Mucosa of stomach (tissue), 1 donor: ENCODE measurements around the gene RUFY3.

ENCODE experiments used
- H3K27me3 ChIP-seq: one replicate; pipeline ENCODE4 v1.7.0; 2013; ENCODE audit warnings: mild to moderate bottlenecking, low read length; ENCODE audit not compliant: control insufficient read depth, insufficient read depth
- H3K36me3 ChIP-seq: one replicate; pipeline ENCODE4 v1.7.0; 2013; ENCODE audit warnings: low read length; ENCODE audit not compliant: control insufficient read depth, insufficient read depth
- H3K4me1 ChIP-seq: one replicate; pipeline ENCODE4 v1.7.0; 2013; ENCODE audit warnings: mild to moderate bottlenecking, low read length; ENCODE audit not compliant: control insufficient read depth, insufficient read depth
- H3K4me3 ChIP-seq: one replicate; pipeline ENCODE4 v1.7.0; 2013; ENCODE audit warnings: low read length
- H3K9ac ChIP-seq: one replicate; pipeline ENCODE4 v1.7.0; 2013; ENCODE audit warnings: mild to moderate bottlenecking, low read length, moderate library complexity
- H3K9me3 ChIP-seq: one replicate; pipeline ENCODE4 v1.7.0; 2013; ENCODE audit warnings: mild to moderate bottlenecking, low read length, moderate library complexity; ENCODE audit not compliant: control insufficient read depth
- donor health status: Pancreatic carcinoma.

RUFY3 gene

DNA sequence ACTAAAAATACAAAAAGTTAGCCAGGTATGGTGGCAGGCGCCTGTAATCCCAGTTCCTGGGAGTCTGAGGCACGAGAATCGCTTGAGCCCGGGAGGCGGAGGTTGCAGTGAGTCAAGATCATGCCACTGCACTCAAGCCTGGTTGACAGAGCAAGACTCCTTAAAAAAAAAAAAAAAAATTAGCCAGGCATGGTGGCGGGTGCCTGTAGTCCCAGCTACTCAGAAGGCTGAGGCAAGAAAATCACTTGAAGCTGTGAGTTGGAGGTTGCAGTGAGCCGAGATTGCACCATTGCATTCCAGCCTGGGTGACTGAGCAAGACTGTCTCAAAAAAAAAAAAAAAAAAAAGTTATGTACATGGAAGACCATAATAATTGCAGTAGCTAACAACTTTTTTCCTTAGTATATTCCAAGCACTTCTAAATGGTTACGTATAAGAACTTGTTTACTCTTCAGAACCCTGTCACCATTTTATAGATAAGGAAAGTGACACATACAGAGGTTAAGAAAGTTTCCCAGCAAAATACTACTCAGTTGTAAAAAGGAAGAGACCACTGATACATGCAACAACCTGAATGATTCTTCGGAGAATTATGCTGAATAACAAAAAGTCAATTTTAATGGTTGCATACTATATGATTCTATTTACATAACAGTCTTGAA lies 24.5 kb downstream of the RUFY3 start:
- no peaks in the 10 kb centered on the region for H3K9me3 ChIP-seq

DNA sequence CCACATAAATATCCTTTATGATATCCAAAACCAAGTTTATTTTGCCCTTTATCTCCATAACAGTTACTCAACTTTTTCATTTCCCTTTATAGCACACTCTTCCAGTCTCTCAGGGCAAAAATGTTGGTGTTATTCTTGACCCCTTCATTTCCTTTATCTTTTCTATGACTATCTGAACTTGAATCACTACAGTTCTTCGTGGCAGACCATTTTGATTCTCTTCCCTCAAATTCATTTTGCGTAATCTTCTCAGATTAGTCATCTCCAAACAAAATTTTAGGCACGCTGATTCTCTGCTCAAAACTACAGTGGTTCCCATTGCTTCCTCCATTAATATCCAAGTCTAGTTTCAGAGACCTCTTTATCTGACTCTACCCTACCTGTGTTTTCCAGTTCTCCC lies 26.1 kb downstream of the RUFY3 start:
- Histone ChIP-seq H3K27me3 (no peaks in the 10 kb centered on the region), H3K4me1 (peaks cover 4% of the 10 kb centered on the region), H3K36me3 (no peaks in the 10 kb centered on the region), H3K4me3 (no peak overlapping the region), H3K9me3 (no peaks in the 10 kb centered on the region), H3K9ac (no peak overlapping the region)

More for the DNA sequence above, 24.5 kb downstream of the RUFY3 start:
- Histone ChIP-seq H3K9ac (no peak overlapping the region), H3K4me3 (no peak overlapping the region), H3K36me3 (no peaks in the 10 kb centered on the region), H3K27me3 (no peaks in the 10 kb centered on the region), H3K4me1 (peaks cover 5% of the 10 kb centered on the region)

DNA sequence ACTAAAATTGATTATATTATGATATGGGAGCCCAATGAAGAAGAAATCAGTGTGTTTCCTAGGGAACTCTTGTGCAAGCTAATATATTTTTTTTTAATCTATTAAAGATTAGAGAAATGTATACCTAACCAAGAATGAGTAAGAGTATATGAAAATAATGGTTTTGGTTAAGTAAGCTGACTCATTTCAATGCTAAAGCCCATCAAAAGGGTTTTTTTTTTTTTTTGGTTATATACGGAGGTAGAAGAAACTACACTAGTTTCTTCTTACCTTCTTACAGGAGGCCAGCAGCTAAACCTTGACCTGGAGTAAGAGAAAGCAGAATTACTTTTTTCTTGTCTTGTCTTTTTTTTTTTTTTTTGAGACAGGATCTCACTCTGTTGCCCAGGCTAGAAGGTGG lies 27.5 kb downstream of the RUFY3 start:
- no peak overlapping the region for H3K9ac ChIP-seq
- peaks cover 4% of the 10 kb centered on the region for H3K4me1 ChIP-seq
- H3K27me3 ChIP-seq, result no peaks in the 10 kb centered on the region
- no peaks in the 10 kb centered on the region for H3K9me3 ChIP-seq
- H3K4me3 ChIP-seq, result no peak overlapping the region
- no peaks in the 10 kb centered on the region for H3K36me3 ChIP-seq

DNA sequence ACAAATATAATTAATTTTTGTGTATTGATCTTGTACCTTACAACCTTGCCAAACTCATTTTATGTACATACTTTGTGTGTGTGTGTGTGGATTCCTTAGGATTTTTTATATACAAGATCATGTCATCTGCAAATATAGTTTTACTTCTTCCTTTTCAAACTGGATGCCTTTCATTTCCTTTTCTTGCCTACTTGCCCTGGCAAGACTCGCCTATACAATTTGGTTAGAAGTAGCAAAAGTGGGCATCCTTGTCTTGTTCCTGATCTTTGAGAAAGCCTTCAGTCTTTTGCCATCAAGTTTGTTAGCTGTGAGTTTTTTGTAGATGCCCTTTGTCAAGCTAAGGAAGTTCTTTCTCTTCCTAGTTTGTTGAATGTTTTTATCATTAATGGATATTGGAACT lies 30.5 kb downstream of the RUFY3 start:
- no peaks in the 10 kb centered on the region for H3K9me3 ChIP-seq
- H3K9ac ChIP-seq, result no peak overlapping the region
- no peak overlapping the region for H3K4me3 ChIP-seq
- no peaks in the 10 kb centered on the region for H3K27me3 ChIP-seq
- H3K36me3 ChIP-seq, result no peaks in the 10 kb centered on the region
- H3K4me1 ChIP-seq, result peaks cover 4% of the 10 kb centered on the region

DNA sequence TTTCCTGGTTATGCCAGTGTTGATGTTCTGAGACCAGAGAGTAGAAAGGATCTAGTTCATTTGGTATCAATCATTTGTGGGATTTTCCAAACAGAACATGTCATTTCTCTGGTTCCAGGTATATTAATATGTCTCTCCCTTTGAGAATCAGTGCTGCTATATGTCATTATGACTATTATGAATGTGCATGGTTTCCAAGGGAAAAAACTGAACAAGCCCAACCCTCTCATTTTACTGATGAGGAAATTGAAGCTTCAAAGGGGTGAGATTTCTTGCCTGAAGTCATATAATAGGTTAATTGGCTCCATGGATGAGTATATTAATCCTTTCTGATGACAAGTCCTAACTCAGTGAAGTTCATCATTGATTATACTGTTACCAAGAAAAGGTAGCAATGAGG lies 31.9 kb downstream of the RUFY3 start:
- H3K9me3 ChIP-seq, result no peaks in the 10 kb centered on the region

DNA sequence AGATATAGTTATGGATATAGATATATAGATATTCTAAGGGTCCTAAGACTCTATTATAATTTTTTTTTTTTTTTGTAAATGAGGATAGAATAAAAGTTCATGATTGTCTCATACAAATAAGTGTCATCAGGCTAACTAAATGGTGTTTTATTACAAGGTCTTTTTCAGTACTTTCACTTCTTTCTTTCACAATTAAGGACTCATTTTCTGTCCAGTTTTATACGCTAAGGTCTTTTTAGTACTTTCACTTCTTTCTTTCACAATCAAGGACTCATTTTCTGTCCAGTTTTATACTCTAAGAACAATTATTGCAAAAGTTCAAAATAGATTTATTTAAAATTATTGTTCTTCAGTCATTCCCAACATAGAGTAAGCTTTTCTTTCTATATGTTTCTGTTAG lies 32.7 kb downstream of the RUFY3 start:
- H3K36me3 ChIP-seq, result no peaks in the 10 kb centered on the region
- no peaks in the 10 kb centered on the region for H3K9me3 ChIP-seq
- peaks cover 2% of the 10 kb centered on the region for H3K4me1 ChIP-seq
- H3K9ac ChIP-seq, result no peak overlapping the region
- H3K27me3 ChIP-seq, result no peaks in the 10 kb centered on the region
- no peak overlapping the region for H3K4me3 ChIP-seq

More for the DNA sequence above, 31.9 kb downstream of the RUFY3 start:
- Histone ChIP-seq H3K4me3 (no peak overlapping the region), H3K27me3 (no peaks in the 10 kb centered on the region), H3K36me3 (no peaks in the 10 kb centered on the region), H3K4me1 (peaks cover 4% of the 10 kb centered on the region), H3K9ac (no peak overlapping the region)

DNA sequence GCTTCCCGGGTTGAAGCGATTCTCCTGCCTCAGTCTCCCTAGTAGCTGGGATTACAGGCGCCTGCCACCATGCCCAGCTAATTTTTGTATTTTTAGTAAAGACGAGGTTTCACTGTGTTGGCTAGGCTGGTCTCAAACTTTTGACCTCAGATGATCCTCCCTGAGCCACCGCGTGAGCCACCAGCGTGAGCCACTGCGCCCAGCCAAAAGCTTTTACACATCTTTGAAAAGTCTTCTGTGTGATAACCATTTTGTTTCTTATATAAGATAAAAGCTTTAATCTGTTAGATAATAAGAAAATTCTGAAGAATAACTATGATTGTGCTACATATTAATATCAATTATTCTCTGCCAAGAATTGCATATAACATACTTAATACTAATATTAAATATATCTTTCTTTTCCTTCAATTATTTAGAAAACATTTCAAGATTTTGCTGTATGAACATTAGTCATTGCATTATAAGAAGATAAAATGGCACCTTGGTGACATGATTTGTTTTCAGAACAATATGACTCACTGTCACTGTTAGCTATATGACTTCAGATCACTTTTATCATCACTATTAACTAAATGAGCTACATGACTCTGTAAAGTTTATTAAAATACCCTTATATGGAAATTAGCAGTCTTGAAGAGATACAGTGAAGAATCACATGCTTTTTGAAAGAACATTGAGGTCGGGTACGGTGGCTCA lies 33.4 kb downstream of the RUFY3 start:
- H3K9me3 ChIP-seq, result no peaks in the 10 kb centered on the region
- no peak overlapping the region for H3K9ac ChIP-seq
- no peaks in the 10 kb centered on the region for H3K36me3 ChIP-seq
- H3K27me3 ChIP-seq, result no peaks in the 10 kb centered on the region
- no peak overlapping the region for H3K4me3 ChIP-seq
- H3K4me1 ChIP-seq, result no peaks in the 10 kb centered on the region

DNA sequence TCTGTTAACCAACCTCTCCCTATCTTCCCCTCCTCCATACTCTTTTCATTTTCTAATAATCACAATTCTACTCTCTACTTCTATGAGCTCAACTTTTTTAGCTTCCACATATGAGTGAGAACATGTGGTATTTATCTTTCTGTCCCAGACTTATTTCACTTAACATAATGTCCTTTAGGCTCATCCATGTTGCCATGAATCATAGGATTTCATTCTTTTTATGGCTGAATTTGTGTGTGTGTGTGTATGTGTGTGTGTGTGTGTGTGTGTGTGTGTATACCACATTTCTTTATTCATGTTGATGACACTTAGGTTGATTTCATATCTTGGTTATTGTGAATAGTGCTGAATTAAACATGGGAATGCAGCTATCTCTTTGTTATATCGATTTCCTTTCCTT lies 37.4 kb downstream of the RUFY3 start:
- Histone ChIP-seq H3K27me3 (no peaks in the 10 kb centered on the region), H3K9ac (no peak overlapping the region), H3K4me3 (no peak overlapping the region), H3K36me3 (no peaks in the 10 kb centered on the region), H3K4me1 (no peaks in the 10 kb centered on the region), H3K9me3 (no peaks in the 10 kb centered on the region)

DNA sequence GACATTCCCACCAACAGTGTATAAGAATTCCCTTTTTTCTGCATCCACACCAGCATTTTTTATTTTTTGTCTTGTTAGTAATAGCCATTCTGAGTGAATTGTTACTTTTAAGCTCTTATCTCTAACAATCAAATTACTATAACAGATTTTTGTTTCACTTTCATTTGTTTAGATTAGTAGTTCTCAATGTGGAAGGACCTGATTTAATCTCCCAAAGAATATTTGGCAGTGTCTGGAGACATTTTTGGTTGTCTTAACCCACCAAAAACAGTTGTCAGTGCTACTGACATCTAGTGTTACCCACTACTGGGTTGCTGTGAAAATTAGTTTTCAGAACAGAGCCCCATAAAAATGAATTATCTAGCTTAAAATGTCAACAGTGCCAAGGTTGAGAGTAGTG lies 37.9 kb downstream of the RUFY3 start:
- Histone ChIP-seq H3K27me3 (no peaks in the 10 kb centered on the region), H3K36me3 (no peaks in the 10 kb centered on the region), H3K4me3 (no peak overlapping the region), H3K9me3 (no peaks in the 10 kb centered on the region), H3K4me1 (no peaks in the 10 kb centered on the region), H3K9ac (no peak overlapping the region)

DNA sequence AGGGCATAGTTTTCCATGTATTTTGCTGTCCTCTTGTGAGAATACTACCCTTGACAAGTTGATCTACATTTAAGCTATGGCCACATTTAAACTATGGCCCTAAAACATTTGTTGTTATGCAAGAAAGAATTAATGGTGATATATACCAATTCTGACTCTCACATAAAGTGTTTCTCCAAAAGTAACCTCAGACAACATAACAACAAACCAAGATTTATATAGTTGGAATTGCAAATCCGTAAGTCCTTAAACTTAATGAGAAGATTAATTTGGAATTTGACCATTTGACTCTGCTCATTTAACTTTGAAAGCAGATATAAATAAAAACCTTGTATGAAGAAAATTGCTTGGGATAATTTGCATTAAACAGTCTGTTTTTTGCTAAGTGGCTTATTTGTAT lies 38.9 kb downstream of the RUFY3 start:
- Histone ChIP-seq H3K36me3 (no peaks in the 10 kb centered on the region), H3K27me3 (no peaks in the 10 kb centered on the region), H3K9ac (no peak overlapping the region), H3K9me3 (no peaks in the 10 kb centered on the region), H3K4me3 (no peak overlapping the region), H3K4me1 (no peaks in the 10 kb centered on the region)

DNA sequence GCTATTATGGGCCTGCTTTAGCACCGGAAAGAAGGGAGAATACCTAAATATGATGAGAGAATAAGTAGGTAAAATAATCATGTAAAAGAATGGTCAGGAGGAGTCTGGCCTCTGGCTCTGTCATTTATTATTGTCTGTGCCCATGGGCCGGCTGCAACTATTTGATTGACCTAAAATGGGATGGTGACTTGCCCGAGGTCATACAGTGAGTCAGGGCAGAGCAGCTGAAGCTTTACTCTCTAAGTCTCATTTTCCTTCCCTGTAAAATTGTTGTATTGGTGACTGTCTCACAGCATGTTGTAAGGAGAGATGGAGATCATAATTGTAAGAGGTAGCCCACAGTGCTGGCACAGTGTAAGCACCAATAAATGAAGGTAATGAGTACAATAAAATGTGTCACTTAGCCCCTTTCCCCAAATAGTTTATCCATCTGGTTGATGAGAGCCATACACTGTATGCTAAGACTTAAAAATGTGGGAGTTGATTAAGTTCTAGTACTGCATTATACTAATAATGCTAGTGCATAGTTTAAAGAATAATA lies 39.6 kb downstream of the RUFY3 start:
- Histone ChIP-seq H3K4me3 (no peak overlapping the region), H3K9me3 (no peaks in the 10 kb centered on the region), H3K36me3 (no peaks in the 10 kb centered on the region), H3K4me1 (no peaks in the 10 kb centered on the region), H3K9ac (no peak overlapping the region), H3K27me3 (no peaks in the 10 kb centered on the region)

DNA sequence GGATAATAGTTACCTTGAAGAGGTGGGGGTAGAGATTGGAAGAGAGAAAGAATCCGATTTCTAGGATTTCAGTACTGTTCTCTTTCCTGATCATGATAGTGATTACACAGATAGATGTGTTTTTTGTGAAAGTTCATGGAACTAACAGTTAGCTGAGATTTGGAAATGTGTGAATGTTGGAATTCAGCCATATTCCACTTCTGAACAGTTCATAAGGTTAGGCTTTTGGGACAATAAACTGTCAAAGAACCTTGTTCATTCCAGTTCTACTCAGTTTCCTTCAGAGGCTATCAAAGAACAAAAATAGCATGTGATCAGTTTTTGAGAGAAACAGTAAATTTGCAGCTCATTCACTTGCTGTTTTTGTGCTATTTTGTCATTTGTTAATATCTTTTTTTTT lies 43.6 kb downstream of the RUFY3 start:
- Histone ChIP-seq H3K9ac (no peak overlapping the region), H3K4me3 (no peak overlapping the region), H3K9me3 (no peaks in the 10 kb centered on the region), H3K36me3 (no peaks in the 10 kb centered on the region), H3K4me1 (no peaks in the 10 kb centered on the region), H3K27me3 (no peaks in the 10 kb centered on the region)
